DOHH2 (cell line): ENCODE data around the gene CORO2B.

Experiments
- H3F3A ChIP-seq: fragments of 200-600 bp; sonication (generic), shearing (Covaris generic); 2 replicates; pipeline ENCODE4 v1.6.0; 2016; ENCODE audit warnings: antibody characterized with exemption, mild to moderate bottlenecking; ENCODE audit not compliant: control insufficient read depth, insufficient read depth
- H3K27ac ChIP-seq: fragments of 200-600 bp; sonication (generic); 2 replicates; pipeline ENCODE4 v1.5.1; 2014; ENCODE audit warnings: low read depth, mild to moderate bottlenecking, low read length, moderate library complexity
- H3K27me3 ChIP-seq: fragments of 200-600 bp; sonication (generic); 2 replicates; pipeline ENCODE4 v1.6.1; 2014; ENCODE audit warnings: mild to moderate bottlenecking, low read length, mixed read lengths; ENCODE audit not compliant: control insufficient read depth
- H3K36me3 ChIP-seq: fragments of 200-600 bp; sonication (generic); 2 replicates; pipeline ENCODE4 v1.6.1; 2014; ENCODE audit warnings: mild to moderate bottlenecking, low read length, moderate library complexity, mixed read lengths; ENCODE audit not compliant: control insufficient read depth
- H3K4me1 ChIP-seq: fragments of 200-600 bp; sonication (generic); 2 replicates; pipeline ENCODE4 v1.6.1; 2014; ENCODE audit warnings: mild to moderate bottlenecking, low read length, mixed read lengths; ENCODE audit not compliant: control insufficient read depth
- H3K4me2 ChIP-seq: fragments of 200-600 bp; sonication (generic); 2 replicates; pipeline ENCODE4 v1.6.0; 2014; ENCODE audit warnings: mild to moderate bottlenecking, low read length, moderate library complexity
- H3K4me3 ChIP-seq: fragments of 200-600 bp; sonication (generic); 2 replicates; pipeline ENCODE4 v1.5.1; 2014; ENCODE audit warnings: mild to moderate bottlenecking, low read length, mixed read lengths
- H3K79me2 ChIP-seq: fragments of 200-600 bp; sonication (generic); 2 replicates; pipeline ENCODE4 v1.6.1; 2014; ENCODE audit warnings: mild to moderate bottlenecking, low read length, mixed read lengths; ENCODE audit not compliant: control insufficient read depth
- H3K9me2 ChIP-seq: fragments of 200-600 bp; sonication (generic); replicated peaks from 2 replicates; pipeline ENCODE4 v1.6.1; 2014; ENCODE audit warnings: mild to moderate bottlenecking, low read length, mixed read lengths; ENCODE audit not compliant: control insufficient read depth
- H3K9me3 ChIP-seq: fragments of 200-600 bp; sonication (generic); 2 replicates; pipeline ENCODE4 v1.6.1; 2014; ENCODE audit warnings: antibody characterized with exemption, low read length, mixed read lengths; ENCODE audit not compliant: control insufficient read depth, insufficient read depth
- H4K20me1 ChIP-seq: fragments of 200-600 bp; sonication (generic); 2 replicates; pipeline ENCODE4 v1.6.0; 2014; ENCODE audit warnings: low read depth, mild to moderate bottlenecking, antibody characterized with exemption, low read length, moderate library complexity; ENCODE audit not compliant: control insufficient read depth, insufficient read depth
- CTCF ChIP-seq: fragments of 200-600 bp; sonication (generic); IDR thresholded peaks from one replicate; pipeline ENCODE4 v1.5.1; 2014; ENCODE audit warnings: antibody characterized with exemption, mild to moderate bottlenecking, low read depth, low read length; ENCODE audit not compliant: poor library complexity, severe bottlenecking
- EZH2phosphoT487 ChIP-seq: fragments of 200-600 bp; sonication (generic); IDR thresholded peaks from 2 replicates; pipeline ENCODE4 v1.6.1; 2017; ENCODE audit warnings: borderline replicate concordance, mild to moderate bottlenecking, antibody characterized with exemption, low read length, moderate library complexity, mixed read lengths

CORO2B gene

GRCh38 chr15:68643216-68643830 is 64.5 kb downstream of the CORO2B start:
- Histone ChIP-seq H3K79me2 (no peaks in the 10 kb centered on the region), H3K9me2 (no peaks in the 10 kb centered on the region), H3F3A (no peaks in the 10 kb centered on the region), H3K4me2 (no peak overlapping the region), H3K27ac (no peak overlapping the region), H3K9me3 (no peaks in the 10 kb centered on the region), H3K4me3 (no peak overlapping the region), H3K4me1 (peaks cover 24% of the 10 kb centered on the region), H3K27me3 (peaks cover 12% of the 10 kb centered on the region), H4K20me1 (no peaks in the 10 kb centered on the region), H3K36me3 (no peaks in the 10 kb centered on the region)
- TF ChIP-seq EZH2phosphoT487 (no peak), CTCF (no peak)

- H3K4me3 ChIP-seq = no peak overlapping the region
- no peaks in the 10 kb centered on the region for H3K79me2 ChIP-seq
- H3K9me3 ChIP-seq = no peaks in the 10 kb centered on the region
- no peaks in the 10 kb centered on the region for H4K20me1 ChIP-seq
- no peaks in the 10 kb centered on the region for H3K36me3 ChIP-seq
- no peak overlapping the region for H3K27ac ChIP-seq
- H3K4me1 ChIP-seq = peaks cover 25% of the 10 kb centered on the region
- no peak for TF ChIP-seq EZH2phosphoT487
- TF ChIP-seq CTCF = no peak
- no peaks in the 10 kb centered on the region for H3F3A ChIP-seq
- no peaks in the 10 kb centered on the region for H3K9me2 ChIP-seq
- no peak overlapping the region for H3K4me2 ChIP-seq
- H3K27me3 ChIP-seq = peaks cover 12% of the 10 kb centered on the region
These were observed 65.5 kb downstream of the CORO2B start for GRCh38 chr15:68644083-68644904.

- Histone ChIP-seq H4K20me1 (no peaks in the 10 kb centered on the region), H3K36me3 (no peaks in the 10 kb centered on the region), H3K4me1 (peaks cover 32% of the 10 kb centered on the region), H3K4me2 (no peak overlapping the region), H3K27me3 (peaks cover 12% of the 10 kb centered on the region), H3K27ac (no peak overlapping the region), H3K9me3 (no peaks in the 10 kb centered on the region), H3F3A (no peaks in the 10 kb centered on the region), H3K79me2 (no peaks in the 10 kb centered on the region), H3K4me3 (no peak overlapping the region), H3K9me2 (no peaks in the 10 kb centered on the region)
- TF ChIP-seq EZH2phosphoT487 = no peak
- no peak for TF ChIP-seq CTCF
These were observed 66.2 kb downstream of the CORO2B start for GRCh38 chr15:68644996-68645395.
